Ishikawa (cell line): ENCODE results near the gene SH3RF3.

ENCODE experiments used
- CEBPB ChIP-seq: IDR thresholded peaks from 2 replicates; pipeline ENCODE4 v1.6.1; 2012
- CREB1 ChIP-seq: IDR thresholded peaks from 2 replicates; pipeline ENCODE4 v1.6.1; 2012; ENCODE audit warnings: low read depth
- EGR1 ChIP-seq: IDR thresholded peaks from 2 replicates; pipeline ENCODE4 v1.6.1; 2012
- EP300 ChIP-seq: IDR thresholded peaks from 2 replicates; pipeline ENCODE4 v1.6.1; 2012; ENCODE audit warnings: borderline replicate concordance
- FOXM1 ChIP-seq: IDR thresholded peaks from 2 replicates; pipeline ENCODE4 v1.6.1; 2012; ENCODE audit warnings: low read depth, borderline replicate concordance
- NFIC ChIP-seq: IDR thresholded peaks from 2 replicates; pipeline ENCODE4 v1.6.1; 2012
- RAD21 ChIP-seq: IDR thresholded peaks from 2 replicates; pipeline ENCODE4 v1.6.1; 2012; ENCODE audit warnings: low read depth
- TAF1 ChIP-seq: IDR thresholded peaks from 2 replicates; pipeline ENCODE4 v1.6.1; 2012; ENCODE audit warnings: low read depth, mild to moderate bottlenecking
- TCF12 ChIP-seq: IDR thresholded peaks from 2 replicates; pipeline ENCODE4 v1.6.1; 2012; ENCODE audit warnings: low read depth
- TEAD4 ChIP-seq: IDR thresholded peaks from 2 replicates; pipeline ENCODE4 v1.6.1; 2012
- YY1 ChIP-seq: IDR thresholded peaks from 2 replicates; pipeline ENCODE4 v1.6.1; 2012; ENCODE audit warnings: low read depth
- ZBTB7A ChIP-seq: IDR thresholded peaks from 2 replicates; pipeline ENCODE4 v1.6.1; 2012; ENCODE audit warnings: low read depth
- TF ChIP-seq, protein P1 (sequence below): IDR thresholded peaks from 2 replicates; pipeline ENCODE4 v1.6.1; 2012
- TF ChIP-seq, protein P2 (sequence below): IDR thresholded peaks from 2 replicates; pipeline ENCODE4 v1.6.1; 2012; ENCODE audit warnings: low read depth, mild to moderate bottlenecking
- TF ChIP-seq, protein P3 (sequence below): IDR thresholded peaks from 2 replicates; pipeline ENCODE4 v1.6.1; 2012

The SH3RF3 gene

DNA sequence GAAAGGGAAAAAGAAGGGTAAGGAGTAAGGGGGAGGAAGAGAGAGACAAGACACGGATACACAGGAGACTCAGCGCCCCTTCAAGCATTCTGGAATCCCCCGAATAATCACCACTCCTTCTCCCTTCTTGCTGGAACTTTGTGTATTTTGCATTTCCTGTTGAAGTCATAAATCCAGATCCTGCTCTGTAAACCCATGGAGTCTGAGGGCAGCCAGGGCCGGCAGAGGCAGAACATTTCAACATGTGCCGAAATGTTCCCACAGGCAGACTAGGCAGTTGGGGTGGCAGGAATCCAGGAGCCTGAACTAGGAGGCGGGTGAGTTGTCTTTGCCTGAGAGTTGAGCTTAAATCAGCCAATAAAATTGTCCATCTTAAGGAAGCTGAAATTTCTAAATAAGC, 193.1 kb downstream of the SH3RF3 start:
- TF ChIP-seq EGR1 (no peak), TAF1 (no peak), TCF12 (no peak), NFIC (no peak), YY1 (no peak), RAD21 (no peak), EP300 (no peak), CREB1 (no peak), CEBPB (no peak)
- TF ChIP-seq, protein P1, sequence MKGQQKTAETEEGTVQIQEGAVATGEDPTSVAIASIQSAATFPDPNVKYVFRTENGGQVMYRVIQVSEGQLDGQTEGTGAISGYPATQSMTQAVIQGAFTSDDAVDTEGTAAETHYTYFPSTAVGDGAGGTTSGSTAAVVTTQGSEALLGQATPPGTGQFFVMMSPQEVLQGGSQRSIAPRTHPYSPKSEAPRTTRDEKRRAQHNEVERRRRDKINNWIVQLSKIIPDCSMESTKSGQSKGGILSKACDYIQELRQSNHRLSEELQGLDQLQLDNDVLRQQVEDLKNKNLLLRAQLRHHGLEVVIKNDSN = no peak
- TF ChIP-seq, protein P2, sequence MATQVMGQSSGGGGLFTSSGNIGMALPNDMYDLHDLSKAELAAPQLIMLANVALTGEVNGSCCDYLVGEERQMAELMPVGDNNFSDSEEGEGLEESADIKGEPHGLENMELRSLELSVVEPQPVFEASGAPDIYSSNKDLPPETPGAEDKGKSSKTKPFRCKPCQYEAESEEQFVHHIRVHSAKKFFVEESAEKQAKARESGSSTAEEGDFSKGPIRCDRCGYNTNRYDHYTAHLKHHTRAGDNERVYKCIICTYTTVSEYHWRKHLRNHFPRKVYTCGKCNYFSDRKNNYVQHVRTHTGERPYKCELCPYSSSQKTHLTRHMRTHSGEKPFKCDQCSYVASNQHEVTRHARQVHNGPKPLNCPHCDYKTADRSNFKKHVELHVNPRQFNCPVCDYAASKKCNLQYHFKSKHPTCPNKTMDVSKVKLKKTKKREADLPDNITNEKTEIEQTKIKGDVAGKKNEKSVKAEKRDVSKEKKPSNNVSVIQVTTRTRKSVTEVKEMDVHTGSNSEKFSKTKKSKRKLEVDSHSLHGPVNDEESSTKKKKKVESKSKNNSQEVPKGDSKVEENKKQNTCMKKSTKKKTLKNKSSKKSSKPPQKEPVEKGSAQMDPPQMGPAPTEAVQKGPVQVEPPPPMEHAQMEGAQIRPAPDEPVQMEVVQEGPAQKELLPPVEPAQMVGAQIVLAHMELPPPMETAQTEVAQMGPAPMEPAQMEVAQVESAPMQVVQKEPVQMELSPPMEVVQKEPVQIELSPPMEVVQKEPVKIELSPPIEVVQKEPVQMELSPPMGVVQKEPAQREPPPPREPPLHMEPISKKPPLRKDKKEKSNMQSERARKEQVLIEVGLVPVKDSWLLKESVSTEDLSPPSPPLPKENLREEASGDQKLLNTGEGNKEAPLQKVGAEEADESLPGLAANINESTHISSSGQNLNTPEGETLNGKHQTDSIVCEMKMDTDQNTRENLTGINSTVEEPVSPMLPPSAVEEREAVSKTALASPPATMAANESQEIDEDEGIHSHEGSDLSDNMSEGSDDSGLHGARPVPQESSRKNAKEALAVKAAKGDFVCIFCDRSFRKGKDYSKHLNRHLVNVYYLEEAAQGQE = no peak

DNA sequence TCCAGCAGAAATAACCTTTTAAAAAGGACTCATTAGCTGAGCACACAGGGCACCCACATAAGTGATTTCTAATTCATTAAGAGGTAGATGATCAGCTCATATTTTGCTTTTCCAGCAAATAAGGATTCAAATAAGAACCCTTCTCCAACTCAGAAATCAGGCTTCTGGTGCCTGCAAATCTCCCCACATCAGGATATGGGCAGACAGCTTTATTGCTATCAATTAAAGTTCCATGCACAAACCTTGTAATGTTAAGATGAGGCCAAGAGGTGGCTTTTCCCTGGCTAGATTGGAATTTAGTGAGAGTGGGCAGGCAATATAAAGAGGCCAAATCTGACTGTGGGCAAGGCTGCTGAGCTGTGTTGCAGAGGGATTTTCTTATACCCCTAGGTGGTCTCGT, 193.6 kb downstream of the SH3RF3 start:
- TF ChIP-seq, protein P3, sequence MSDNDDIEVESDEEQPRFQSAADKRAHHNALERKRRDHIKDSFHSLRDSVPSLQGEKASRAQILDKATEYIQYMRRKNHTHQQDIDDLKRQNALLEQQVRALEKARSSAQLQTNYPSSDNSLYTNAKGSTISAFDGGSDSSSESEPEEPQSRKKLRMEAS = no peak
- TF ChIP-seq TEAD4 = no peak
- no peak for TF ChIP-seq YY1
- no peak for TF ChIP-seq CEBPB

DNA sequence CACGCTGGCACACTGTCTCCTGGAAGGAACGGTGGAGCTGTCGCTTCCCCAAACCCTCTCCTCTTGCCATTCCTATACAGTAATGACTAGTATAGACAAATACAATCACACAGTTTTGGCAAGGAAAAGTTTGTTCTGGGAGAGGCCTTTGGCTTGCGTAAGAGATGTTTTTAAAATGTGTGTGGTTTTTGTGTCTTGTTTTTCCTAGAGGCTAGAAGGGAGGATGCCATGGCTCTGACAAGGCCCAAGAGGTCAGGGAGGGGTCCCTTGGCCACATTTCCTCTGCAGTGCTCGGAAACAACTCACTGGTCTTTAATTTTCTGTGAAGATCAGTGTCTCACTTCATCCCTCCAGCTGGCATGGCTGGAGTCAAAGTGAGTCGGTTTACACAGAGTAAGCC, 195.9 kb downstream of the SH3RF3 start:
- no peak for TF ChIP-seq CREB1
- TF ChIP-seq, protein P3 = no peak
- TF ChIP-seq CEBPB = no peak
- no peak for TF ChIP-seq FOXM1
- no peak for TF ChIP-seq ZBTB7A
- TF ChIP-seq, protein P2 = no peak
- no peak for TF ChIP-seq EP300
- no peak for TF ChIP-seq NFIC
- TF ChIP-seq TEAD4 = no peak
- no peak for TF ChIP-seq EGR1
- no peak for TF ChIP-seq TCF12
- TF ChIP-seq, protein P1 = no peak
- TF ChIP-seq TAF1 = no peak
- no peak for TF ChIP-seq YY1
- TF ChIP-seq RAD21 = no peak

DNA sequence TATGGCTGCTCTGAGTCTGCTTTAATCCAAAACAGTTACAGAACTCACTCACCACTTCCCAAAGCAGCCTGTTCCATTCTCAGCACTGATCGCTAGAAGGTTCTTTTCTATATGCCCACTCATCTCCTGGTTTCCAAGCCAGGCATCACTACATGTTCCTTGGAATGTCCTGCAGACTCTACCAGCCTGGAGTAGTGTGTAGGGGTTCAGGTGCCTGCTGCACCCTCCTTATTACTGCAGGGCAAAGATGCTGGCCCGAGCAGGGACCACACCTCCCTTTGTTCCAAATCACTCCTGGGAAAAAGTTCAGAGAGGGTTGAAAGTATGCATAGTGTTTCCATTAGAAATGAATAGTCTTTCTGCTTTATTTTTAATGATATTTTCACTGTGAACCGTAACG, 196.6 kb downstream of the SH3RF3 start:
- TF ChIP-seq, protein P3 = no peak
- no peak for TF ChIP-seq ZBTB7A
- TF ChIP-seq CEBPB = no peak
- TF ChIP-seq EGR1 = no peak
- TF ChIP-seq FOXM1 = no peak
- TF ChIP-seq YY1 = no peak
- TF ChIP-seq TCF12 = no peak
- TF ChIP-seq, protein P2 = no peak
- no peak for TF ChIP-seq RAD21

DNA sequence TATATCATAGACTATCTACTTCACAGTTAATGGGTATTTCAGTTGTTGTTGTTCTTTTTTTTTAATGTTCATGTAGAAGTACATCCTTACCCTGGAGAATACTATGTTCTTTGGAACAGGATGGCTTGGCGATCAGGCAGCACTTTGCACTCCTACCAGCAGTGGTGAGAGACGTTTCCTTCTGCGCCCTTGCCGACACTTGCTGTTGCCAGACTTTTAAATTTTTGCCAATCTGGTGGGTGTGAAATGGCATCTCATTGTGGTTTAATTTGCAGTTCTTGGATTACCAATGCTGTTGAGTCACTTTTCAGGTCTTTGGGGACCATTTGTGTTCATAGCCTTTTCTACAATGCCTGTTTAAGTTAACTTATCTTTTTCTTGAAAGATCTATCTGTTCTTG, 197.3 kb downstream of the SH3RF3 start:
- TF ChIP-seq YY1 (no peak), TEAD4 (no peak), RAD21 (no peak), EP300 (no peak), FOXM1 (no peak), TCF12 (no peak), ZBTB7A (no peak), CEBPB (no peak), EGR1 (no peak), NFIC (no peak)
- TF ChIP-seq, protein P2 = no peak
